Adipocyte (in vitro differentiated cells): ENCODE data around the gene RAB11FIP3.

Experiments
- DNase-seq: peaks from one replicate; pipeline ENCODE4 v3.0.0-alpha.2; 2015; ENCODE audit warnings: low read depth
- H3K27me3 ChIP-seq: replicated peaks from 2 replicates; pipeline ENCODE4 v1.7.0; 2013; ENCODE audit warnings: mild to moderate bottlenecking, low read length, moderate library complexity; ENCODE audit not compliant: control insufficient read depth, insufficient read depth
- H3K36me3 ChIP-seq: 2 replicates; pipeline ENCODE4 v1.7.0; 2013; ENCODE audit warnings: low read length, mild to moderate bottlenecking, moderate library complexity; ENCODE audit not compliant: control insufficient read depth, insufficient read depth, severe bottlenecking
- H3K4me1 ChIP-seq: 2 replicates; pipeline ENCODE4 v1.7.0; 2013; ENCODE audit warnings: mild to moderate bottlenecking, low read length, moderate library complexity; ENCODE audit not compliant: control insufficient read depth, insufficient read depth
- H3K4me3 ChIP-seq: 2 replicates; pipeline ENCODE4 v1.7.0; 2013; ENCODE audit warnings: mild to moderate bottlenecking, low read length, moderate library complexity
- H3K9ac ChIP-seq: 2 replicates; pipeline ENCODE4 v1.7.0; 2013; ENCODE audit warnings: mild to moderate bottlenecking, low read length, moderate library complexity
- H3K9me3 ChIP-seq: 2 replicates; pipeline ENCODE4 v1.7.0; 2013; ENCODE audit warnings: mild to moderate bottlenecking, low read length, moderate library complexity; ENCODE audit not compliant: control insufficient read depth

Gene RAB11FIP3

DNA sequence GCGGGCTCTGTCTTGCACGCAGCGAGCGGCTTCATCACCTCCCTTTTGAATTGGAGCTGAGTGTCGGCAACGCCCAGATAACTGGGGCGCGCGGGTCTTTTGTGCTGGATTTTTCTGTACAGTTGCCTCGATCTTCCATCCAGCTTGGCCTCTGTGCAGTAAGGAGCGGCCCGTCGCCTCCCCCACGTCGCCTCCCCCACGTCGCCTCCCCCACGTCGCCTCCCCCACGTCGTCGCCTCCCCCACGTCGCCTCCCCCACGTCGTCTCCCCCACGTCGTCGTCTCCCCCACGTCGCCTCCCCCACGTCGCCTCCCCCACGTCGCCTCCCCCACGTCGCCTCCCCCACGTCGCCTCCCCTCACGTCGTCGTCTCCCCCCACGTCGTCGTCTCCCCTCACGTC is 119.1 kb downstream of the RAB11FIP3 start:
- Histone ChIP-seq H3K9me3 (no peaks in the 10 kb centered on the region), H3K36me3 (peaks cover 9% of the 10 kb centered on the region), H3K9ac (no peak overlapping the region), H3K4me3 (no peak overlapping the region), H3K4me1 (no peaks in the 10 kb centered on the region), H3K27me3 (no peaks in the 10 kb centered on the region)
- no peak for DNase-seq

DNA sequence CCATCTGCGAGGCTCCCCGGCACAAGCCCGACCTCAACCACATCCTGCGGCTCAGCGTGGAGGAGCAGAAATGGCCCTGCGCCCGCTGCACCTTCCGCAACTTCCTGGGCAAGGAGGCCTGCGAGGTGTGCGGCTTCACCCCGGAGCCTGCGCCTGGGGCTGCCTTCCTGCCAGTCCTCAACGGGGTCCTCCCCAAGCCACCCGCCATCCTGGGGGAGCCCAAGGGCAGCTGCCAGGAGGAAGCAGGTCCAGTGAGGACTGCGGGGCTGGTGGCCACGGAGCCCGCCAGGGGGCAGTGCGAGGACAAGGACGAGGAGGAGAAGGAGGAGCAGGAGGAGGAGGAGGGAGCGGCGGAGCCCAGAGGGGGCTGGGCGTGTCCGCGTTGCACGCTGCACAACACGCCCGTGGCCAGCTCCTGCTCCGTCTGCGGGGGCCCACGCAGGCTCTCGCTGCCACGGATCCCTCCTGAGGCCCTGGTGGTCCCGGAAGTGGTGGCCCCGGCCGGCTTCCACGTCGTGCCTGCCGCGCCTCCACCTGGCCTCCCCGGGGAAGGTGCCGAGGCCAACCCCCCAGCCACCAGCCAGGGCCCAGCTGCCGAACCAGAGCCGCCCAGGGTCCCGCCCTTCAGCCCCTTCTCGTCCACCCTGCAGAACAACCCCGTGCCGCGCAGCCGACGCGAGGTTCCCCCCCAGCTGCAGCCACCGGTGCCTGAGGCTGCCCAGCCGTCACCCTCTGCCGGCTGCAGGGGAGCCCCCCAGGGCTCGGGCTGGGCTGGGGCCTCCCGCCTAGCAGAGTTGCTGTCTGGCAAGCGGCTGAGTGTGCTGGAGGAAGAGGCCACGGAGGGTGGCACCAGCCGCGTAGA is 121.7 kb downstream of the RAB11FIP3 start:
- H3K4me1 ChIP-seq = no peaks in the 10 kb centered on the region
- no peak for DNase-seq
- H3K9me3 ChIP-seq = no peaks in the 10 kb centered on the region
- no peak overlapping the region for H3K9ac ChIP-seq
- no peaks in the 10 kb centered on the region for H3K27me3 ChIP-seq
- H3K36me3 ChIP-seq = peaks cover 17% of the 10 kb centered on the region
- H3K4me3 ChIP-seq = no peak overlapping the region

DNA sequence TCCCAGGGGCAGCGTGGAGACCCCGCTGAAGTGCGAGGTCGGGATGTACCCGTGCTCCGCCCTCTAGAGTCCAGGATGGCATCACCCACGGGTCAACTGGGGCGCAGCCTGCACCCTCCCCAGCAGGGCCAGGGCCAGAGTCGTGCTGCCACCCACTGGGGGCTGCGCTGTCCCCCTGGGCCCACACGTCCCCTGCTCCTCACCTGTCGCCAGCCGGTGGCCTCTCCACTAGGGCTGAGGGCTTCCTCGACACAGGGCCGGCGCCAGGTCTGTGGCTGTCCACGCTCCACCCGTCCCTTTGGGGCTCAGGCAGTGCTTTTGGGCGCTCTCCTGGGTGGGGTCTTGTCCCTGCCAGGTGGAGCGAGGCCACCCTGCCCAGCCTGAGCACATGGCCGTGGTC is 123.1 kb downstream of the RAB11FIP3 start:
- no peaks in the 10 kb centered on the region for H3K4me1 ChIP-seq
- H3K9me3 ChIP-seq = no peaks in the 10 kb centered on the region
- no peak overlapping the region for H3K9ac ChIP-seq
- H3K27me3 ChIP-seq = no peaks in the 10 kb centered on the region
- H3K4me3 ChIP-seq = no peak overlapping the region
- H3K36me3 ChIP-seq = peaks cover 17% of the 10 kb centered on the region
- no peak for DNase-seq

DNA sequence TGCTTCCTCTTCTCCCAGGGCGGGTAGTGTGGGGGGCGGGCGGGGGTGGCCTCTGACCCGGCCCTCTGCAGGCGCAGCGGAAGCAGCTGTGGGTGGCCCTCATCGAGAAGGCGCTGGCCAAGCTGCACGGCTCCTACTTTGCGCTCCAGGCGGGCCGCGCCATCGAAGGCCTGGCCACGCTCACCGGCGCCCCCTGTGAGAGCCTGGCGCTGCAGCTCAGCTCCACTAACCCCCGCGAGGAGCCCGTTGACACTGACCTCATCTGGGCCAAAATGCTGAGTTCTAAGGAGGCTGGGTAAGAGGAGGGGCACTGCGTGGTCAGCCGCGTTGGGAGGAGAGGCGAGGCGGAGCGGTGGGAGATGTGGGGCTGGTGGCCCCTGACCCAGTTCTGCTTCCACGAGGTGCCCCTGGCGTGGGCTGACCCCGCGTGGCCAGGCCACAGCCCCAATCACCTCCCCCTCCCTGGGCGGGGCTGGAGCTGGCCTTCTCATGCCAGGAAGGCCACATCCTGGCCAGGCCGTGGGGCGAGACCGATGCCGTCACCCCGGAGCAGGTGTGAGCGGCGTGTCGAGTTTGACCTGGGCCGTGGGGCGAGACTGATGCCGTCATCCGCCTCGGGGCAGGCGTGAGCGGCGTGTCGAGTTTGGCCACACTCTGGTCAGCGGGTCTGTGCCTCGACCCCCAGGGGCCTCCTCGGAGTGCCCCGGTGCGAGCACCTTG is 124.3 kb downstream of the RAB11FIP3 start:
- peaks cover 8% of the 10 kb centered on the region for H3K4me1 ChIP-seq
- no peak overlapping the region for H3K9ac ChIP-seq
- H3K27me3 ChIP-seq = no peaks in the 10 kb centered on the region
- no peaks in the 10 kb centered on the region for H3K9me3 ChIP-seq
- DNase-seq = no peak
- H3K4me3 ChIP-seq = no peak overlapping the region
- peaks cover 17% of the 10 kb centered on the region for H3K36me3 ChIP-seq

DNA sequence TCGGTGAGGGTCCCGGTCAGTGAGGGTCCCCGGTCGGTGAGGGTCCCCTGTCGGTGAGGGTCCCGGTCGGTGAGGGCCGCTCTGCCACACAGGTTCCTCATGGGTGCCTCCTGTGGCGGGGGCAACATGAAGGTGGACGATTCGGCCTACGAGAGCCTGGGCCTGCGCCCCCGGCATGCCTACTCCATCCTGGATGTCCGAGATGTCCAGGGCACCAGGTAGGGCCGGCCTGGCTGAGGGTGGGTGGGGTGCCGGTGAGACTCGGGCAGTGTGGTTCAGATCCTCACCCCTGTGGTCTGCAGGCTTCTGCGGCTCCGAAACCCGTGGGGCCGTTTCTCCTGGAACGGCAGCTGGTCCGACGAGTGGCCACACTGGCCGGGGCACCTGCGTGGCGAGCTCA is 125.8 kb downstream of the RAB11FIP3 start:
- no peak for DNase-seq
- Histone ChIP-seq H3K9me3 (no peaks in the 10 kb centered on the region), H3K36me3 (peaks cover 17% of the 10 kb centered on the region), H3K4me3 (no peak overlapping the region), H3K27me3 (no peaks in the 10 kb centered on the region), H3K9ac (no peak overlapping the region), H3K4me1 (peaks cover 11% of the 10 kb centered on the region)

DNA sequence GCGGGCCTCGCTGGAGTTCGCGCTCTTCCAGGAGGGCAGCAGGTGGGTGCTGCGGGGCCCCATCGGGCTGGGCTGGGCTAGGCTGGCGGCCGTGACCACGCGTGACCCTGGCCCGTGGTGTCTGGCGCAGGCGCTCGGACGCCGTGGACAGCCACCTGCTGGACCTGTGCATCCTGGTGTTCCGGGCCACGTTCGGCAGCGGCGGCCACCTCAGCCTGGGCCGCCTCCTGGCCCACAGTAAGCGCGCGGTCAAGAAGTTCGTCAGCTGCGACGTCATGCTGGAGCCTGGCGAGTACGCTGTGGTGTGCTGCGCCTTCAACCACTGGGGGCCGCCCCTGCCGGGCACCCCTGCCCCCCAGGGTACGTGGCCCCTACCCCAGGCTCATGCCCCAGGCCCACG is 126.7 kb downstream of the RAB11FIP3 start:
- Histone ChIP-seq H3K4me1 (peaks cover 11% of the 10 kb centered on the region), H3K9me3 (no peaks in the 10 kb centered on the region), H3K4me3 (no peak overlapping the region), H3K36me3 (peaks cover 17% of the 10 kb centered on the region), H3K27me3 (no peaks in the 10 kb centered on the region), H3K9ac (no peak overlapping the region)
- no peak for DNase-seq

DNA sequence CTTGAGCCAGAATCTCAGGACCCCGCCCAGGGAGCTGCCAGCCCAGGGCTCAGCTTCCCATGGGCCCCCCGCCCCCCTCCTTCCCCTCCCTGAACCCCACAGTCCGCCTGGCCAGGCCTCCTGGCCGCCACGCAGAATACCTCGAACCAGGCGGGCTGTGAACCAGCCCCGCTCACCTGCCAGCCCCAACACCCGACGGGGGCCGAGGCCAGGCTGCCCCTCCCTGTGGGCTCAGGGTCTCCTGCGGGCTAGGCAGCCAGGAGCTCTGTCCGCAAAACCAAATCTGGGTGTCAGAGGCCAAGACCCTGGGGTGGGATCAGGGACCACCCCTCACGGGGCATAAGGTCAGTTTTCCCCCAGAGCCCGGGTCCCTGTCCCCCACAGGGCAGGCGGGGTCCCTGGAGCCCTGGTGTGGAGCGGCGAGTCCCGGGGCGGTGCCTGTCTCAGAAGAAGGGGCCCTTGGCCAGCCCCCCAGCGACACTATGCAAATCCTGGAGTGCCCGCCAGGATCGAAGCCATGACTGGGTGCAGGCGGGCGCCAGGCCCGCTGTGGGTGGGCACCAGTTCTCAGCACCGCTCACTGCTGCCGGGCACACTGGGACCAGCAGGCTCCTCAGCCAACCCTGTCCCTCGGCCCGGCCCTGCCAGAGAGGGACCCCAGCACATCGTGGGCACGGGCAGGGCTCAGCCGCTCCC is 128.3 kb downstream of the RAB11FIP3 start:
- H3K4me3 ChIP-seq = no peak overlapping the region
- no peak for DNase-seq
- H3K9me3 ChIP-seq = no peaks in the 10 kb centered on the region
- peak overlapping the region; percentile 51 for H3K9ac ChIP-seq
- peaks cover 12% of the 10 kb centered on the region for H3K36me3 ChIP-seq
- H3K27me3 ChIP-seq = no peaks in the 10 kb centered on the region
- H3K4me1 ChIP-seq = peaks cover 11% of the 10 kb centered on the region

DNA sequence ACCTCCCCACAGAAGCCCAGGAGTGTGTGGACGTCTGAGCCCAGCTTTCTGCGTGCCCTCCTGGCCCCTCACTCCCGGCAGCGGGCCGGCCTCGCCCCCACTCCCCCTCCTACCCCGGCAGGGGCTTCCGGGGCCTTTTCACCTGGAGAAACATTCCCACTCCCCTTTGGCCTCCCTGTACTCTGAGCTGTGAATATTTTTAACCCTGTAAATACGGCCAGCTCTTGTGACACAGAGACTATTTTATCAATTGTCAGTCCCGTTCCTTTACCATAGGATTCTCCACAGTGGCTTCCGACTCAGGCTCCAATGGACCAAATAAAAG is 128.8 kb downstream of the RAB11FIP3 start:
- H3K36me3 ChIP-seq = peaks cover 12% of the 10 kb centered on the region
- peak overlapping the region; percentile 51 for H3K9ac ChIP-seq
- no peak for DNase-seq
- no peaks in the 10 kb centered on the region for H3K9me3 ChIP-seq
- H3K27me3 ChIP-seq = peaks cover 2% of the 10 kb centered on the region
- peaks cover 11% of the 10 kb centered on the region for H3K4me1 ChIP-seq
- H3K4me3 ChIP-seq = no peak overlapping the region

DNA sequence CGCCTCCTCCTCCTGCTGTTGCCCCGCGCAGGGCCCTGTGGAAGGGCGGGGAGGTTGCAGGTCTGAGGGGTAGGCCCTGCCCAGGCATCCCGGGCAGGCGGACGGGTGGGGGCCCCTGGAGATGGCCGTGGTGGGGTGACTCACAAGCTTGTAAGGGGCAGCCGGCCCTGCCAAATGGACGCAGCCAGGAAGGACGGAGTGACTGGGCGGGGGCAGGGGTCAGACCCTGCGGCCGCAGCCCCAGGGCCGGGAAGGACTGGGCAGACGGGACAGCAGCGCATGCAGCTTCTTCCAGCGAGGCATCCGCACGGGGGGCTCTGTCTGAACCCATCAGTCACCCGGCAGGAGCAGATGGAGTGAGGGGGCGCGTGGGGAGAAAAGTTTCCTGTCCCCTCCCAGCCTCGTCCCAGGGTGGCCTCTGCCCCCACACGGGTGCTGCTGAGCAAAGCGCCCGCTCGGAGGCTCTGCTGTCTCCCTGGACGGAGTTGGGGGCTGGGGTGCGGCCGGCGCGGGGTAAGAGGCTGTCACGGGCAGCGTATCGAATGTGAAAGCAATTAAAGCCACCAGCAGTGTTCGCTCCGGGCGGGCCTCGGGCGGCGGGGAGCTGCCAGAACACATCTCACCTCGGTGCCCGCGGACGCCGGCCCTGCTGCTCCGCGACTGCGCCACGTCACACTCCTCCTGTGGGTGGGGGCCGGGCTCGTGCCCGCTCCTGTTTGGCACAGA is 129.4 kb downstream of the RAB11FIP3 start:
- H3K4me3 ChIP-seq = peak overlapping the region; percentile 37
- peaks cover 11% of the 10 kb centered on the region for H3K4me1 ChIP-seq
- H3K9me3 ChIP-seq = no peaks in the 10 kb centered on the region
- DNase-seq = peak; percentile 68
- peaks cover 6% of the 10 kb centered on the region for H3K27me3 ChIP-seq
- H3K9ac ChIP-seq = peak overlapping the region; percentile 73
- H3K36me3 ChIP-seq = peaks cover 9% of the 10 kb centered on the region

DNA sequence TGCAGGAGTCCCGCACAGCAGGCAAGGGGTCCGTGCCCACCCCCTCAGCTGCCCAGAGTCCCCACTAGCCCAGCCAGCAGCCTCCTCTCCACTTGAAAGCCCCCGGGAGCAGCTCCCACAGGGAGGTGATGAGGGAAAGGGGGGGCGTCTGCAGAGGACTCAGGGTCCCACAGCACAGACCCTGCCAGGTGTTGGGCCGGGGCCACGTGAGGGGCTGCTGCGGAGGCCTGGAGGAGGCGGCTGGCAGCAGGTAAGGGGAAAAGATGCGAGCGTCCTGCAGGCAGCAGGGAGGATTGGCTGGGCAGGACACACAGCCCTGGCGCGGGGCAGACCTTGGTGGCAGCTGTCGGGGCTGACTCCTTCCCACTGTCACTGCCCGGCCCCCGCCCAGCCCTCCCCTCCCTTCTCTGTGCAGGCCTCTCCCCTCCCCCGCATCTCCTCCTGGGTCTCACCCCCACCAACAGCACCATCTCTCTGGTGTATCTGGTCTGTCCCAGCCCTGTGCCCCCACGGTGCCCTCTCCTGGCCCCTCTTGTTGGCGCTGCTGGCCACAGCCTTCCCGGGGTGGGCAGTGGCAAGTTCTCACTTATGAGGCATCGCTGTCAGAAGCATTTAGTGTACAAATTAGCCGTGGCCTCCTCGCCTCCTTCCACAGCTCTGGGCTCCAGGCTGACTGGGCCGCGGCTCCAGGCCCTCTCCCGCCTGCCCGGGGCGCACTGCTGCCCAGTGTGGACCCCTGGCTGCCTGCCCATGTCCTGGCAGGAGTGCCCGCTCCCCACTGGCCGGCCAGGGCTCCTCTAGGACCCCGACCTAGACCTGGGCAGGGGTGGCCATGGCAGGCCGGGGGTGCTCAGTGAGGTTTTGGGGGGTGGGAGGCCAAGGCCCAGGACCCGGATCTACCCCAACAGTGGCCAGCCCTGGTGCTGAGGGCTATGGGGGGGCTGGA is 130.4 kb downstream of the RAB11FIP3 start:
- DNase-seq = no peak
- Histone ChIP-seq H3K27me3 (peaks cover 6% of the 10 kb centered on the region), H3K9me3 (no peaks in the 10 kb centered on the region), H3K36me3 (peaks cover 7% of the 10 kb centered on the region), H3K4me3 (no peak overlapping the region), H3K9ac (peak overlapping the region; percentile 73), H3K4me1 (peaks cover 11% of the 10 kb centered on the region)
